Measurements from ENCODE around the gene GLIPR1L2.
"Not testable (repeated sequence)": the region's sequence is repeated elsewhere in the genome, so short reads cannot be mapped to it uniquely, and the experiment has no call there.

The GLIPR1L2 gene

DNA sequence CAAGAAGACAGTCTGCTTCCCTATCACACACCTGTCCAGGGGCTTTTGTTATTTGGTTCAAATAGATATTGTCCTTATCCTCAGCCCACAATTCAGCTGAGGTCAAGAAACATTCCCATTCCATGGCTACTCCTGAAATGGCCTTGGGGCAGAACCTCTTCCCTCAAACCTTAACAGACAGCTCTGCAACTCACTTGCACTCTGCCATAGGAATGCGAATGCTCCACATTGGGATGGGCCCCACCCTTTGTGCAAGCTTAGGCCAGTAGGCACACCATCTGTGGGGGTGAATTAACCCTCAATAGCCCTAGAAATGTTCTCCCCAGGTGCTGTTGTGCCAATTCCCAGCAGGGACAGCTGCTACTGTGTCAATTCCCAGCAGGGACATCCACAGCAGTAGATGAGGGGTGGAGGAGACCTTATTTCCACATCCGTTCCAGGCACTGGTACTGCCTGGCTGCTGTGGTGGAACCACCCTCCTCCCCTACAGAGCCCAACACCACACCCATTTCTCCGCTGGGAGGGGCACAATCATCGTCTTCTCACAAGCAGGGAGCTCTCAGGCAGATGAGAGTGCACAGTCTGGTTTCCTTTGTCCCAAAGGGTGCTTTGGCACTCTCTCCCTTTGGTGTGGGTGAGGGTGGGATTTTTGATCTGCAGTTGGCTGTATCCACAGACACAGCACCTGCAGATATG is 47.3 kb downstream of the GLIPR1L2 start:
- no peak for DNase-seq

DNA sequence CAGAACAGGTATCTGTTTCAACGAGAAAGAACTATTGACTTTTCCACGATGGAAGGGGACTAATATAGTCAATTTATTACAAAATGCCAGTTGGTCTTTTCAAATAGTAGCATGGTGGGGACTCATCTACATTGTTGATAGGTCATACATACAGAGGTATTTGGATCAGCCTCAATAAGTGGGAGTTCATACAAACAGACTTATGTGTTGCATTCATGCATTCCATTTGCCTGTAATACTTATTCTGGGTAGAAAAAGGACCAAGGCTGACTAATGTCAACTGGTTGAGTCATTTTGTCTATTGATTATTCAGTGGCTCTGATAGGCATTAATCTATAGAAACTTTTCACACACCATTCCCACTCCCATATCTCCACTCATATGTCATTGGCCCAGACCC is 48.2 kb downstream of the GLIPR1L2 start:
- no peak for DNase-seq

DNA sequence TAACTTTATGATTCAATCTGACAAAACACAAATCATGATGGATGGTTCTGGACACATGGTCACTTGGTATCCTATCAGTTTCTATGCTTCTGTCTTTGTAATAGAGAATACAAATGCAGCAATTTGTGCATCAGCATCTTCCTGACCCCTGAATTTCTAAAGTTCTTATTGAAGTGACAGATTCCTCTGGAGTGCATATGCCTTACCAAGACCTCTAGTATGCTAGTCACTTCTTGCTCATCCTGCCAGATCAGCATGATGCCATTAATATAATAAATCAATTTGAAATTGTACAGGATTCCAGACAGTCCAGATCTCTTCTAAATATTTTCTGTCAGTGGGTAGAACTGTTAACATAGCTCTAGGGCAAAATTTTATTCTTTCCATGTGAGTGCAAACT is 49.0 kb downstream of the GLIPR1L2 start:
- DNase-seq: no peak

DNA sequence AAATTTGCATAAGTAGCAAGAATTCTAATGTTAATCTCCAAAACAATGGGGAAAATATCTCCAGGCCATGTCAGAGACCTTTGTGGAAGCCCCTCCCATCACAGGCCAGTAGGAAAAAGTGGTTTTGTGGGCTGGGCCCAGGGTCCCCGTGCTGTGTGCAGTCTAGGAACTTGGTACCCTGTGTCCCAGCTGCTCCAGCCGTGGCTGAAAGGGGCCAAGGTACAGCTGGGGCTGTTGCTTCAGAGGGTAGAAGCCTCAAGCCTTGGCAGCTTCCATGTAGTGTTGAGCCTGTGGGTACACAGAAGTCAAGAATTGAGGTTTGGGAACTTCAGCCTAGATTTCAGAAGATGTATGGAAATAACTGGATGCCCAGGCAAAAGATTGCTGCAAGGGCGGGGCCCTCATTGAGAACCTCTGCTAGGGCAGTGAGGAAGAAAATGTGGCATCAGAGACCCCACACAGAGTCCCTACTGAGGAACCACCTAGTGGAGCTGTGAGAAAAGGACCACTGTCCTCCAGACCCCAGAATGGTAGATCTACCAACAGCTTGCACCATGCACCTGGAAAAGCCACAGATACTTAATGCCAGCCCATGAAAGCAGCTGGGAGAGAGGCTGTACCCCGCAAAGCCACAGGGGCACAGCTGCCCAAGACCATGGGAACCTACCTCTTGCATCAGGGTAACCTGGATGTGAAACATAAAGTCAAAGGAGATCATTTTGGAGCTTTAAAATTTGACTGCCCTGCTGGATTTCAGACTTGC is 51.0 kb downstream of the GLIPR1L2 start:
- DNase-seq: not testable (repeated sequence)

DNA sequence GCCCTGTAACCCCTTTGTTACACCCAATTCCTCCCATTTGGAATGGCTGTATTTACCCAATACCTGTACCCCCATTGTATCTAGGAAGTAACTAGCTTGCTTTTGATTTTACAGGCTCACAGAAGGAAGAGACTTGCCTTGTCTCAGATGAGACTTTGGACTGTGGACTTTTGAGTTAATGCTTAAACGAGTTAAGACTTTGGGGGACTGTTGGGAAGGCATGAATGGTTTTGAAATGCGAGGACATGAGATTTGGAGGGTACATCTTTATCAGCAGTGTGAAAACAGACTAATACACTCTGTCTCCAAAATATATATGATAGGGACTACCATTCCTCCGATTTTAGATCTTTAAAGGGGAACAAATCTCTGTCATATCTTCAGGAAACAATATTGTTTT is 51.6 kb downstream of the GLIPR1L2 start:
- DNase-seq: not testable (repeated sequence)

DNA sequence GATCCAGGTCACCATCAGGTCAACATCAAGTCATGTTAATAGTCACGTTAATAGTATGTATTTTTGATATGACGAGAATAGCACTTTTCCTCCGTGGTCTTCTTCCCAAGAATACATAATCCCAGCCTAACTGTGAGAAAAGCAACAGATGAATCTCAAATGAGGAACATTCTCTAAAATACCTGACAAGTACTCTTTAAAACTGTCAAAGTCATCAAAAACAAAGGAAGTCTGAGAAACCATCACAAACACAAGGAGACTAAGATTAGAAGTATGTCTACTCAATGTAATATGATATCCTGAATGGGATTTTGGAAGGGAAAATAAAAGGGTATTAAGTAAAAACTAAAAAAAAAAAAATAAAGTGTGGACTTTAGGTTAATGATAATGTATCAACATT is 52.8 kb downstream of the GLIPR1L2 start:
- no peak for DNase-seq

DNA sequence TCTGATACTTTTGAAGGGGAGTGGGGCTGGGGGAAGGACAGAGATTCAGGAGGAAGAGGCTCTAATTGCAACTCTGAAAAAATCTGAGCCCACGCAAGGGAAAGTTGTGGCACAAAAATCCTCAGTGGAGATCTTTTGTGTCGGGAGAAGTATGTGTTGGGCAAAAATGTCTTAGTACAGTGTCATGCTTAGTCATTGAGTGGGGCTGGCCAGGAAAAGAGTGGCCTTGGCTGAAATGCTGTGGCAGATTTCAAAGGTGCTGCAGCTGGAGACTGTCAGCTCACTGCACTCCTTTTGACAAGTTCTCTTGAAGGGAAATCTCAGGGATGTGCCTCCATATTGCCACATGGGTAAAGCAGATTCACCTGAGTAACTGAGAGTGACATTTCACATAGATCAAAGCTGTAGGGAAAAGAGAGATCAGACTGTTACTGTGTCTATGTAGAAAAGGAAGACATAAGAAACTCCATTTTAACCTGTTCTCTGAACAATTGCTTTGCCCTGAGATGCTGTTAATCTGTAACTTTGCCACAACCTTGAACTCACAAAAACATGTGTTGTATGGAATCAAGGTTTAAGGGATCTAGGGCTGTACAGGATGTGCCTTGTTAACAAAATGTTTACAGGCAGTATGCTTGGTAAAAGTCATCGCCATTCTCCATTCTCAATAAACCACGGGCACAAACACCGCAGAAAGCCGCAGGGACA is 53.7 kb downstream of the GLIPR1L2 start:
- DNase-seq: no peak

DNA sequence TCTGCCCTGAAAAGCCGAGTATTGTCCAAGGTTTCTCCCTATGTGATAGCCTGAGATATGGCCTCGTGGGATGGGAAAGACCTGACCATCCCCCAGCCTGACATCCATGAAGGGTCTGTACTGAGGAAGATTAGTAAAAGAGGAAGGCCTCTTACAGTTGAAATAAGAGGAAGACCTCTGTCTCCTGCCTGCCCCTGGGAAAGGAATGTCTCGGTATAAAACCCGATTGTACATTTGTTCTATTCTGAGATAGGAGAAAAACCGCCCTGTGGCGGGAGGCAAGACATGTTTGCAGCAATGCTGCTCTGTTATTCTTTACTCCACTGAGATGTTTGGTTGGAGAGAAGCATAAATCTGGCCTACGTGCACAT is 54.2 kb downstream of the GLIPR1L2 start:
- DNase-seq: not testable (repeated sequence)

DNA sequence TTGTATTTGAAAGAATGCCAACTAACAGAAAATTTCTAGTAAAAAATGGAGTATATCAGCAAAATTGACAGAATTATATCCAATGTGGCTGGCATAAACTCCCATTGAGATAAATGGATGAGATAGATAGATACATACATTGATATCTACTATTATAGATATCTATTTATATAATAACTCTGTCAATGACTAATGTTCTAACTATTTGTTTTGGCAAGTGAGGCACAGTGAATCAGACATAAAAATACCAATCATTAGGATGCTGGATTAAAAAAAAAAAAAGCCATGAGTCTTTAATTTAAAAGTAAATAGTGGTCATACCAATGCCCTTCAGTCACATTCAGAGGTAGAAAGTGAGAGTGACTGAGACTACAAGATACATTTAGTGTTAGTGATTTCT is 56.0 kb downstream of the GLIPR1L2 start:
- no peak for DNase-seq

DNA sequence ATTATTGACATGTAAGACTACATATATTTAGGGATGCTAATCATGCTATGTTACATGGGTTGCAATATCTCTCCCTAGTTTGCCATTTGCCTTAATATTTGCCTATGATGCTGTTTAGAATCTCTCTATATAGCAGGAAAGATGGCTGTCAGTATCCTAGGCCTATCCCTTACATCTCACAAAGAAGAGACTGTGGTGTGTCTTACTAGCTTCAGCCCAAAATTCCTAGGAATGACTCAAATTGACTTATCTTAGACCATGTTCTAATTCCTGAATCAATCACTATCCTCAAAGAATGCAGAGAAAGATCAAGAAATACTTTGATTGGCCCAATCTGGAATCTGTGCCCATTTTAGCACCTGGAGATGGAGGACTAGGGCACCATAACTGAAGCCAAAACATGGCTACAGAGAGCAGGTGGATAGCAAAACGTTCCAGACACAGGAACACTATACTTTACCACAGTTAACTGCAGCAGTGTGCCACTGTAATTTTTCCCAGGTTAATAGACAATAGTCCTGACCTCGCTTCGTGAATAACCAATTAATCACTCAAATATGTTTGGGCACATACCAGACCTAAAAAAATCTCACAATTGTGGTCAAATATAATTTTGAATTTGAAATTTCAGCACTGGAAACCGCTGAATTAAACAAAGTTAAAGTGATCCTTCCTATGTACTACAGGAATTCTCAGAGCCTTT is 57.0 kb downstream of the GLIPR1L2 start:
- DNase-seq: no peak

DNA sequence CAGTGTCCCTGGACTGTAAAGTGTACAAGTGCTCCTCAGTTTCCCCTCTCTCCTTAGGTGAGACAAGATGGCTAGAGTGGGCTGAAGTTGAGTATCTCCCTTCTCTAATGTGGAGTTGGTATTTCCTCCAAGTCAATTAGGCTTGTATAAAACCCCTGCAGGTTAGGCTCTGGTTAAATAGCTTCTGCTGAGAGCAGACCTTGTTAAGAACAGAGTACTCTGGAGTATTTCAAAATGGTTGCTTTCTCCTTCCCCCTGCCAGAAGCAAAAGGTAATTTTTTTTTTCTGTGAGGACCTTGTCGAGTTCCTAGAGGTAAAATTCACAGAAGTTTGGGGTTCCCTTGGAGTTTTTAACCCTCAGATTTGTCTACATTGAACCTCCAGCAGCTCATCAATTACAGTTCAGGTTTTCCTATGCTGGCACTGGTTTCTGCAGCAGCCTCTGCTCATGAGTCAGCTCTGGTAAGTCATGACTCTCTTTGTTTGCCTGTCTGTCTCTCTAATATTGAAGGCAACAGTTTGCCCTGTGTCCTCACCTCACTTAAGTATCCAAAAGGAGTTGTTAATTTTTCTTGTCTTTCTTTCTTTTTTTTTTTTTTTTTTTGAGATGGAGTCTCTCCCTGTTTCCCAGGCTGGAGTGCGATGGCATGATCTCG is 61.9 kb downstream of the GLIPR1L2 start:
- DNase-seq: no peak

DNA sequence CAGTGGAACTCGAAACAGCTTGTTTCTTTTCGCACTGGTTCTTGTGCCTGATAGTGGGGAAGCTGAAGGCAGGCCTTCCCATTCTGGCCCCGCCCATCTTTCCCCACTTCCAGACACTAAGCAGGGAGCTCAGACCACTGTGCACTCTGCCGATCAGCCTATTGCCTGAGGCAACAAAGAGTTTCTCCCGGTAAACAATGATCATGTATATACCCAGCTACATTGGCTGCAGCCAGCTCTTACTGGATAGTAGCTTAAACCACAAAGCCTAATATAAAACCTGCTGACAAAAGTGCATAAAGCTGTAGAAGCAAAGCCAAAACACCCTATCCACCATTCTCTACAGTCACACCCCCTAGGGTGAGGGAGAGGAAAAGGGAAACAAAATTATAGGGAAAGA is 65.0 kb downstream of the GLIPR1L2 start:
- no peak for DNase-seq

DNA sequence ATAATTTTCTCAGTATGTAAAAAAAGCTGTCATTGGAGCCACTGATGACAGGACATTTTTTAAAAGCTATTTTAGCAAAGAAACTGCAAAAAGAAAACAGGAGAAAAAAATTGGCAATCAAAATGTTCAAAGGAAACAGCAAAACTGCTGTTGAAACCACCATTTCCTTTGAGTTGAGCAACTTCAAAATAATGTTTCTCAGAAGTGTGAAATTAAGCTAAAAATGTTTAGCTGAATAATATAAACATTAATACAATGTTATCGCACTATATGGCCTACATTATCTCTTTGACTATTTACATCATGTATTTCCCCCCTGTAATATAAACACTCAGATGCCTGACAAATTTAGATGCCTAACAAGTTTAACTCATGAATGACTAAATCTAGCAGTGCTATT is 66.3 kb downstream of the GLIPR1L2 start:
- no peak for DNase-seq

DNA sequence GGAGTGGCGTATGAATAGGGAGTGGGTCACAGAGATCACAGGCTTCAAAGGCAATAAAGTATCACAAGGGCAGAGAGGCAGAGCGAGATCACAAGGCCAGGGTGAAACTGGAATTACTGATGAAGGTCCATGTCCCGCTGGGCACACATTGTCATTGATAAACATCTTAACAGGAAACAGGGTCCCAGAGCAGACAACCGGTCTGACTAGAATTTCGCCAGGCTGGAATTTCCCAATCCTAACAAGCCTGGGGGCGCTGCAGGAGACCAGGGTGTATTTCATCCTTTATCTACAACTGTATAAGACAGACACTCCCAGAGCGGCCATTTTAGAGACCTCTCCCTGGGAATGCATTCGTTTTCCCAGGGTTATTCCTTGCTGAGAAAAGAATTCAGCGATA is 67.0 kb downstream of the GLIPR1L2 start:
- not testable (repeated sequence) for DNase-seq

DNA sequence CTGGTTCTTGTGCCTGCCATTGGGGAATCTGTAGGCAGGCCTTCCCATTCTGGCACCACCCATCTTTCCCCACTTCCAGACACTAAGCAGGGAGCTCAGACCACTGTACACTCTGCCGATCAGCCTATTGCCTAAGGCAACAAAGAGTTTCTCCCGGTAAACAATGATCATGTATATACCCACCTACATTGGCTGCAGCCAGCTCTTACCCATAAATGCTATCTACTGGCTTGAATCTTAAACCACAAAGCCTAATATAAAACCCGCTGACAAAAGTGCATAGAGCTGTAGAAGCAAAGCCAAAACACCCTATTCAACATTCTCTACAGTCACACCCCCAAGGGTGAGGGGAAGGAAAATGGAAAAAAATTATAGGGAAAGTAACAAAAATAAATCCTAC is 68.9 kb downstream of the GLIPR1L2 start:
- DNase-seq: no peak

DNA sequence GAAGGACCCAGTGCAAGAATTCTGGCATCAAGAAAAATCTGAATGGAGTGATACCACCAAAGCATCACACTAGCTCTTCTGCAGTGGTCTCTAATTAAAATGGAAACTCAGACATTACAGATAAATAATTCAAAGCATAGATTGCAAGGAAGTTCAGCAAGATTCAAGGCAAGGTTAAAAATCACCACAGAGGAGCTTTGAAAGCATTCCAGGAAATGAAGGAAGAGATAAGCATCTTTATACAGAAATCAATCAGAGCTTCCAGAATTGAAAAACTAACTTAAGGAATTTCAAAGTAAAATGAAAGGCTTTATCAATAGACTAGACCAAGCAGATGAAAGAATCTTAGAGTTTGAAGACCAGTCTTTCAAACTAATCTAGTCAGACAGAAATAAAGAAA is 69.3 kb downstream of the GLIPR1L2 start:
- no peak for DNase-seq

DNA sequence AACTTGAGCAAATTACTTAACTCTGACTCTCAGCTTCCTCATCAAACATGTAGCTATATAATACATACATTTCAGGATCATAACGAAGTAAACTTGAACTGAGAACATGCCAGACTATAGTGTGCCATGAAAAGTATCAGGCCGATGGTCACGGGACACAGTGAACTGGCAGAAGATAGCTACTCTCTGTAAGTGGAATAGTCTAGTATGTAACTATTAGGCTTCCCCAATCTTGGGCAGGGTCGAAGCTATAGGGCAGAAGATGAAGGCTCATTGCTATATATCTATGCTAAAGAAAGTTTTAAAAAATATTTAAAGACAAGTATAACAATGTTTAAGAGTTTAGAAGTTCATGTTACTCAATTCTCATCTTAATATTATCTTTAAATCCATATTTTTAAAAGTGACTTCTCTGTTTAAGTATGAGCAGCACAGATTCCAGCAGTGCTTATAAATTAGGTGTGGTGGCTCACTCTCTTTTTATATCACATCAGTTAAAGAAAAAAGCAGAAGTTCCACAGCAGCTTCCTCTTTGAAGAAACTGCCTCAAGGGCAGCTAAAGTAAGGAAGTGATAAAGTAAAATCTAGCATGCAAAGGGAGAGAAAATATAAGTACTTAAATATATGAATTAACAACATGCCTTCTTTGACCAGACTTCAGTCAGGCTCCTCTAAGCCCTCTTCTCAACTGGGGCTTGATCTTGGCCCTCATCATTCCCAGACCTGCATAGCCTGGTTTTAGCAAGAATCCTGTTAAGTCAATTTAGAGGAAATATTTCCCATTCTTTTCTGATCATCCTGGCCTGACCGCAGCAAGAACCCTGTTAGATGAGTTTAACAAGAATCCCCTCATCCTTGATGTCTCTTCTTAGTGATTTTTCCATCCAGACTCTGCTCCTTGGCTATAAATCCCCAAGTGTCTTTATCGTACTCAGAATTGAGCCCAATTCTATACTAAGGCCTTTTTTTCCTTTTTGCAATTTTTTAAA is 81.3 kb downstream of the GLIPR1L2 start:
- no peak for DNase-seq

DNA sequence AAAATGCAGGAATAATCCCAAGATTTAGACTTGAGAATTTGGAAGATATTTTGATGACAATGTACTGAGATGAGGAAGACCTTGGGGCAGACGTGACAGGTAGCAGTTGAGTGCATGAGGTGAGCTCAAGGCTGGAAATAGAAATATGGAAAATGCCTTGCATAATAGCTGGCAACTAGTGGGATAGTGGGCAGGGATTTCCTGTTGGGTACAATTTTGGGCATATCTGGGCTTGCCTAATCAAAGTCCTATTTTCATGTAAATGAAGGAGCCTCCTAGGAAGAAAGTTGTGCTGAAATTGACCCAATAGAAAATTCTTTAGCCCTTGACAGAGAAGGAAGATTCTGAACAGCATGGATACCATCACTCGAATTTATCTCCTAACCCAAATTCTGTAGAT is 83.2 kb downstream of the GLIPR1L2 start:
- no peak for DNase-seq

DNA sequence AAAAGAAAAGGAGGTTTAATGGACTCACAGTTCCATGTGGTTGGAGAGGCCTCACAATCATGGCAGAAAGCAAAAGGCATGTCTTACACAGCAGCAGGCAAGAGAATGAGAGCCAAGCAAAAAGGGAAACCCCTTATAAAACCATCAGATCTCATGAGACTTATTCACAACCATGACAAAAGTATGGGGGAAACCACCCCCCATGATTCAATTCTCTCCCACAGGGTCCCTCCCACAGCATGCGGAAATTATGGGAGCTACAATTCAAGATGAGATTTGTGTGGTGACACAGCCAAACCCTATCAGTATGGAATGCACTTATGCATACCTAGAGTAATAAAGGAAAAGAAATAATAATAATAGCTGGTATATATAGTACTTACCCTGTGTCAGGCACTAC is 85.2 kb downstream of the GLIPR1L2 start:
- no peak for DNase-seq

DNA sequence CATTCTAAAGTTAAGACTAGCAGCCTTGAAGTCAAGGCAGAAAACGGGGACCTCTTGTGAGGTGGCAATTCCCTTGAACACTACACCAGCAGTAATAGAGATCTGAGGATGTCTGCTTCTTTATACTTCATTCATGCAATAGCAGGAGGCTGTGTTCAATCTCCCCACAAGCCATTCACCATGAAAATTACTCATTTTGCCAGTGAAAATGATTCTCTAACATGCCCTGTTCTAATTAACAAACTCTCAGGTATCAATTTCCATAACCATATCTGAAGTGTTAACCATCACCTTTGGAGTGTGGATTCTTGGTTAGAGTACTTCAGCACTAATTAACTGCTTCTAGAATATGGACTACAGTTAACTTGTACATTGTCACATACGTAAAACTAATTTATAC is 86.2 kb downstream of the GLIPR1L2 start:
- no peak for DNase-seq

DNA sequence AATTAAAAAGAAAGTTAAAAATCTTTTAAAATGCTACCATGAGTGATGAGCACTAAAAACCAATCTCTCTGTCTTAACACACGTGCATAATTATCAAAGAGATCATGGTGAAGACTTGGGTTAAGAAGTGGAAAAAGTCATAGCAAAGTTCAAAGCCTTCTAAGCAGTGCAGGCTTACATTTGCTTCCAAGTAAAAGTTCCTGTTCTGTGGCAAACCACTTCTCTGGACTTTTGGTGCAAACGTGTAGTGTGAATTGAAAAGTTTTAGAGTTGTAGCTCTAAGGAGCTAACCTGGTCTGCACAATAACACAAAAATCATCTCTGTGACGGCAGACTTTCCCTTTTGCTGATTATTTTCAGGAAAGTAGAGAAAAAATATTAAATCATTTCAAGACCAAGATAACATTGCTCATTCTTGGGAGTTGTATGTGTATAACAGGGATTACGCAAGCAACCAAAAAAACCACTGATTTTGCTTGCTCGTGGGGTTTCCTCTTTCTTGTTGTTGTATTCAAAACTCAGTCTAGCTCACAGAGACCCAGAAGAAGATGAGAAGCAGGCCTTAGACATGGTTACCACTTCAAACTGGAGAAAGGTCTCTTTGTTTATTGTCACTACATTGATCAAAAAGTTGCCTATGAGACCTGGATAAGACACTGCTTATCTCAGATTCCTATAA is 87.4 kb downstream of the GLIPR1L2 start:
- no peak for DNase-seq

Data from cerebellar nuclear complex (tissue), 1 donor.